Measurements from ENCODE around the gene DLST. TPM values are rescaled to one million over a fixed set of nuclear protein-coding genes. Genes with fewer than 3 reads are reported as not detected.

The DLST gene
- total RNA-seq, 2 experiments from 2014 or later = 106 to 108 TPM

GRCh38 chr14:74936731-74937130 lies 55.0 kb downstream of the DLST start:
- Mint-ChIP-seq H3K27me3 (peaks cover 8% of the 10 kb centered on the region), H3K27ac (no peak overlapping the region), H3K4me1 (peaks cover 45% of the 10 kb centered on the region), H3K9me3 (no peaks in the 10 kb centered on the region), H3K4me3 (no peak overlapping the region), H3K36me3 (ENCODE audit: low read depth) (no peaks in the 10 kb centered on the region)
- ChIA-PET POLR2A (no interaction called here), CTCF (interaction anchor here (0.6 to 1.3 kb wide), 5 partner anchors 8 to 152 kb away, joined by 3 to 5 read pairs (median 3); no protein-coding TSS in a partner anchor)
- DNase-seq = no peak

- no peaks in the 10 kb centered on the region for H3K9me3 Mint-ChIP-seq
- POLR2A ChIA-PET = interaction anchor here (1.7 kb wide), 1 partner anchor 10 kb away, joined by 3 read pairs; no protein-coding TSS in a partner anchor
- no peaks in the 10 kb centered on the region for H3K36me3 Mint-ChIP-seq (ENCODE audit: low read depth)
- CTCF ChIA-PET = interaction anchor here (0.8 to 1.2 kb wide), 3 partner anchors 10 to 151 kb away, joined by 3 to 4 read pairs (median 3); no protein-coding TSS in a partner anchor
- no peak overlapping the region for H3K27ac Mint-ChIP-seq
- DNase-seq = no peak
- peaks cover 8% of the 10 kb centered on the region for H3K27me3 Mint-ChIP-seq
- H3K4me1 Mint-ChIP-seq = peaks cover 49% of the 10 kb centered on the region
- no peak overlapping the region for H3K4me3 Mint-ChIP-seq
These were observed 55.5 kb downstream of the DLST start for GRCh38 chr14:74937171-74937570.

GRCh38 chr14:74938531-74939495 lies 57.1 kb downstream of the DLST start:
- H3K4me3 Mint-ChIP-seq = no peak overlapping the region
- DNase-seq = no peak
- no peaks in the 10 kb centered on the region for H3K36me3 Mint-ChIP-seq (ENCODE audit: low read depth)
- peaks cover 54% of the 10 kb centered on the region for H3K4me1 Mint-ChIP-seq
- H3K27ac Mint-ChIP-seq = no peak overlapping the region
- no peaks in the 10 kb centered on the region for H3K9me3 Mint-ChIP-seq
- ChIA-PET CTCF (interaction anchor here (0.9 to 1.5 kb wide), 3 partner anchors 15 to 144 kb away, joined by 3 to 5 read pairs (median 4); partner anchors contain the start of gene RPS6KL1), POLR2A (interaction anchor here (0.9 to 1.7 kb wide), 2 partner anchors 8 to 131 kb away, joined by 3 read pairs; partner anchors contain the start of gene ZC2HC1C)
- H3K27me3 Mint-ChIP-seq = no peaks in the 10 kb centered on the region

- no peak for DNase-seq
- ChIA-PET POLR2A (interaction anchor here (0.9 to 2.6 kb wide), 12 partner anchors 9 to 129 kb away, joined by 3 to 17 read pairs (median 6); partner anchors contain the start of genes ACYP1, EIF2B2, PGF and RPS6KL1), CTCF (interaction anchor here (1.3 to 2.7 kb wide), 6 partner anchors 10 to 150 kb away, joined by 3 to 14 read pairs (median 10); partner anchors contain the start of gene RPS6KL1)
- Mint-ChIP-seq H3K27me3 (no peaks in the 10 kb centered on the region), H3K4me3 (peak overlapping the region; percentile 74), H3K36me3 (ENCODE audit: low read depth) (no peaks in the 10 kb centered on the region), H3K27ac (peak overlapping the region; percentile 93), H3K4me1 (peaks cover 56% of the 10 kb centered on the region), H3K9me3 (no peaks in the 10 kb centered on the region)
These were observed 59.3 kb downstream of the DLST start for GRCh38 chr14:74940956-74941565.

- H3K4me3 Mint-ChIP-seq = peak overlapping the region; percentile 74
- no peaks in the 10 kb centered on the region for H3K9me3 Mint-ChIP-seq
- POLR2A ChIA-PET = interaction anchor here (0.9 to 2.6 kb wide), 11 partner anchors 8 to 128 kb away, joined by 3 to 17 read pairs (median 7); partner anchors contain the start of genes ACYP1, EIF2B2, PGF and ZC2HC1C
- peaks cover 62% of the 10 kb centered on the region for H3K4me1 Mint-ChIP-seq
- DNase-seq = peak; percentile 69
- H3K27me3 Mint-ChIP-seq = no peaks in the 10 kb centered on the region
- peak overlapping the region; percentile 93 for H3K27ac Mint-ChIP-seq
- CTCF ChIA-PET = interaction anchor here (0.5 to 2.7 kb wide), 10 partner anchors 10 to 149 kb away, joined by 3 to 14 read pairs (median 6); partner anchors contain the start of genes ACYP1 and RPS6KL1
- H3K36me3 Mint-ChIP-seq (ENCODE audit: low read depth) = no peaks in the 10 kb centered on the region
These were observed 60.0 kb downstream of the DLST start for GRCh38 chr14:74941676-74942097.

- Mint-ChIP-seq H3K27ac (peak overlapping the region; percentile 93), H3K27me3 (no peaks in the 10 kb centered on the region), H3K36me3 (ENCODE audit: low read depth) (no peaks in the 10 kb centered on the region), H3K4me3 (peak overlapping the region; percentile 74), H3K4me1 (peaks cover 57% of the 10 kb centered on the region), H3K9me3 (no peaks in the 10 kb centered on the region)
- CTCF ChIA-PET = interaction anchor here (0.5 to 2.7 kb wide), 8 partner anchors 19 to 146 kb away, joined by 3 to 14 read pairs (median 7); partner anchors contain the start of genes ACYP1 and RPS6KL1
- no peak for DNase-seq
- POLR2A ChIA-PET = interaction anchor here (0.8 to 2.6 kb wide), 8 partner anchors 11 to 127 kb away, joined by 3 to 17 read pairs (median 7); partner anchors contain the start of genes ACYP1, EIF2B2, PGF and ZC2HC1C
These were observed 60.5 kb downstream of the DLST start for GRCh38 chr14:74942181-74942580.

GRCh38 chr14:74942608-74943007 lies 60.9 kb downstream of the DLST start:
- peak overlapping the region; percentile 93 for H3K27ac Mint-ChIP-seq
- DNase-seq = no peak
- H3K4me3 Mint-ChIP-seq = peak overlapping the region; percentile 74
- H3K9me3 Mint-ChIP-seq = no peaks in the 10 kb centered on the region
- ChIA-PET POLR2A (interaction anchor here (0.8 to 2.6 kb wide), 5 partner anchors 11 to 127 kb away, joined by 3 to 17 read pairs (median 13); partner anchors contain the start of genes ACYP1, EIF2B2, PGF and ZC2HC1C), CTCF (interaction anchor here (0.8 to 2.7 kb wide), 7 partner anchors 20 to 146 kb away, joined by 3 to 14 read pairs (median 6); partner anchors contain the start of genes ACYP1 and RPS6KL1)
- no peaks in the 10 kb centered on the region for H3K27me3 Mint-ChIP-seq
- no peaks in the 10 kb centered on the region for H3K36me3 Mint-ChIP-seq (ENCODE audit: low read depth)
- H3K4me1 Mint-ChIP-seq = peaks cover 55% of the 10 kb centered on the region

GRCh38 chr14:74945261-74945851 lies 63.6 kb downstream of the DLST start:
- H3K27ac Mint-ChIP-seq = no peak overlapping the region
- H3K36me3 Mint-ChIP-seq (ENCODE audit: low read depth) = no peaks in the 10 kb centered on the region
- ChIA-PET POLR2A (interaction anchor here (1.7 kb wide), 1 partner anchor 9 kb away, joined by 3 read pairs; no protein-coding TSS in a partner anchor), CTCF (interaction anchor here (0.6 to 5.3 kb wide), 28 partner anchors 9 to 349 kb away, joined by 3 to 80 read pairs (median 4); partner anchors contain the start of genes ACYP1, PGF and ZC2HC1C)
- no peak overlapping the region for H3K4me3 Mint-ChIP-seq
- DNase-seq = peak; percentile 33
- H3K4me1 Mint-ChIP-seq = peaks cover 38% of the 10 kb centered on the region
- H3K9me3 Mint-ChIP-seq = no peaks in the 10 kb centered on the region
- no peaks in the 10 kb centered on the region for H3K27me3 Mint-ChIP-seq

GRCh38 chr14:74945852-74946658 lies 64.3 kb downstream of the DLST start:
- H3K27ac Mint-ChIP-seq = no peak overlapping the region
- peak; percentile 79 for DNase-seq
- H3K4me3 Mint-ChIP-seq = peak overlapping the region; percentile 2
- ChIA-PET CTCF (interaction anchor here (0.7 to 5.3 kb wide), 23 partner anchors 8 to 356 kb away, joined by 3 to 80 read pairs (median 4); partner anchors contain the start of genes ACYP1, PGF, RPS6KL1 and ZC2HC1C), POLR2A (interaction anchor here (0.6 to 1.7 kb wide), 3 partner anchors 8 to 58 kb away, joined by 3 to 4 read pairs (median 3); no protein-coding TSS in a partner anchor)
- no peaks in the 10 kb centered on the region for H3K27me3 Mint-ChIP-seq
- no peaks in the 10 kb centered on the region for H3K9me3 Mint-ChIP-seq
- H3K36me3 Mint-ChIP-seq (ENCODE audit: low read depth) = no peaks in the 10 kb centered on the region
- peaks cover 33% of the 10 kb centered on the region for H3K4me1 Mint-ChIP-seq

- no peaks in the 10 kb centered on the region for H3K27me3 Mint-ChIP-seq
- CTCF ChIA-PET = interaction anchor here (0.6 to 5.3 kb wide), 18 partner anchors 10 to 608 kb away, joined by 3 to 80 read pairs (median 4); partner anchors contain the start of genes ACYP1, RPS6KL1 and ZC2HC1C
These were observed 65.1 kb downstream of the DLST start for GRCh38 chr14:74946659-74947281.

More at GRCh38 chr14:74946659-74947281, 65.1 kb downstream of the DLST start:
- no peak for DNase-seq
- Mint-ChIP-seq H3K4me3 (no peak overlapping the region), H3K4me1 (peaks cover 26% of the 10 kb centered on the region), H3K36me3 (ENCODE audit: low read depth) (no peaks in the 10 kb centered on the region), H3K9me3 (no peaks in the 10 kb centered on the region), H3K27ac (no peak overlapping the region)
- POLR2A ChIA-PET = interaction anchor here (0.6 to 1.2 kb wide), 2 partner anchors 9 to 57 kb away, joined by 3 to 4 read pairs; no protein-coding TSS in a partner anchor

Data from activated CD4-positive, alpha-beta memory T cell treated with anti-CD3 and anti-CD28 coated beads, Interleukin-2, amount 10 ng/mL, durations not matched to agents 7 days and 5 days (primary cell).